Nephron (organoid): ENCODE data around the gene LRRFIP2.

Source experiments
- H3K27ac Mint-ChIP-seq, 3 experiments: 2 replicates each; pipeline ENCODE4 v1.8.0; 2020; ENCODE audit warnings: mixed read lengths in 3 of 3, mild to moderate bottlenecking in 2 of 3, moderate library complexity in 1 of 3
- H3K27me3 Mint-ChIP-seq: 2 replicates; pipeline ENCODE4 v1.8.0; 2021; ENCODE audit warnings: low read depth, mild to moderate bottlenecking, moderate library complexity, mixed read lengths
- H3K36me3 Mint-ChIP-seq: 2 replicates; pipeline ENCODE4 v1.8.0; 2020; ENCODE audit warnings: low read depth, mixed read lengths
- H3K4me1 Mint-ChIP-seq: 2 replicates; pipeline ENCODE4 v1.8.0; 2020; ENCODE audit warnings: mixed read lengths
- H3K4me3 Mint-ChIP-seq, 3 experiments: 2 replicates each; pipeline ENCODE4 v1.8.0; 2020; ENCODE audit warnings: mild to moderate bottlenecking in 3 of 3, mixed read lengths in 3 of 3, moderate library complexity in 2 of 3
- H3K9me3 Mint-ChIP-seq: 2 replicates; pipeline ENCODE4 v1.8.0; 2020; ENCODE audit warnings: mixed read lengths
- TF ChIP-seq, protein P1 (sequence below), 3 experiments: fragments of 200-600 bp; sonication (generic); IDR thresholded peaks; one replicate each; pipeline ENCODE4 v1.5.0; 2021; ENCODE audit warnings: antibody characterized with exemption in 3 of 3; ENCODE audit not compliant: unreplicated experiment in 3 of 3

LRRFIP2 gene

DNA sequence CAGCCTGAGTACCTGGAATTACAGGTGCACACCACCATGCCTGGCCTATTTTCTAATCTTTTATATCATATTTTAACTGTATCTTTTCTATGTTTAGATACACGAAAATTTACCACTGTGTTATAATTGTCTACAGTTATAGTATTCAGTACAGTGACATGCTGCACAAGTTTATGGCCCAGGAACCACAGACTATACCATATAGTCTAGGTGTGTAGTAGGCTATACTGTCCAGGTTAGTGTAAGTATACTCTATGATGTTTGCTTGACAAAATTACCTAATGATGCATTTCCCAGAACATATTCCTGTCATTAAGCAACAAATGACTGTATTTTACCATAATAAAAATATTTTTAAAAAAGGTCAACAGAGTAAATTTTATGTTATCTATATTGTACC lies 5.5 kb downstream of the LRRFIP2 start:
- TF ChIP-seq, protein P1, sequence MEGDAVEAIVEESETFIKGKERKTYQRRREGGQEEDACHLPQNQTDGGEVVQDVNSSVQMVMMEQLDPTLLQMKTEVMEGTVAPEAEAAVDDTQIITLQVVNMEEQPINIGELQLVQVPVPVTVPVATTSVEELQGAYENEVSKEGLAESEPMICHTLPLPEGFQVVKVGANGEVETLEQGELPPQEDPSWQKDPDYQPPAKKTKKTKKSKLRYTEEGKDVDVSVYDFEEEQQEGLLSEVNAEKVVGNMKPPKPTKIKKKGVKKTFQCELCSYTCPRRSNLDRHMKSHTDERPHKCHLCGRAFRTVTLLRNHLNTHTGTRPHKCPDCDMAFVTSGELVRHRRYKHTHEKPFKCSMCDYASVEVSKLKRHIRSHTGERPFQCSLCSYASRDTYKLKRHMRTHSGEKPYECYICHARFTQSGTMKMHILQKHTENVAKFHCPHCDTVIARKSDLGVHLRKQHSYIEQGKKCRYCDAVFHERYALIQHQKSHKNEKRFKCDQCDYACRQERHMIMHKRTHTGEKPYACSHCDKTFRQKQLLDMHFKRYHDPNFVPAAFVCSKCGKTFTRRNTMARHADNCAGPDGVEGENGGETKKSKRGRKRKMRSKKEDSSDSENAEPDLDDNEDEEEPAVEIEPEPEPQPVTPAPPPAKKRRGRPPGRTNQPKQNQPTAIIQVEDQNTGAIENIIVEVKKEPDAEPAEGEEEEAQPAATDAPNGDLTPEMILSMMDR (IDR thresholded peaks at IDR 0.05; ENCODE audit: unreplicated experiment in 3 of 3), result no peak
- Mint-ChIP-seq H3K4me3 (no peak overlapping the region), H3K27me3 (no peaks in the 10 kb centered on the region), H3K4me1 (peaks cover 6% of the 10 kb centered on the region), H3K36me3 (peaks cover 37% of the 10 kb centered on the region), H3K27ac (no peak overlapping the region), H3K9me3 (no peaks in the 10 kb centered on the region)

GRCh38 chr3:37163262-37164015 lies 10.9 kb downstream of the LRRFIP2 start:
- H3K27ac Mint-ChIP-seq, result no peak overlapping the region
- H3K4me3 Mint-ChIP-seq, result no peak overlapping the region
- no peaks in the 10 kb centered on the region for H3K27me3 Mint-ChIP-seq
- no peaks in the 10 kb centered on the region for H3K4me1 Mint-ChIP-seq
- TF ChIP-seq, protein P1 (IDR thresholded peaks at IDR 0.05; ENCODE audit: unreplicated experiment in 3 of 3), result no peak
- H3K9me3 Mint-ChIP-seq, result no peaks in the 10 kb centered on the region
- H3K36me3 Mint-ChIP-seq, result peaks cover 57% of the 10 kb centered on the region

GRCh38 chr3:37162501-37163245 lies 11.7 kb downstream of the LRRFIP2 start:
- no peak overlapping the region for H3K4me3 Mint-ChIP-seq
- no peaks in the 10 kb centered on the region for H3K27me3 Mint-ChIP-seq
- peaks cover 55% of the 10 kb centered on the region for H3K36me3 Mint-ChIP-seq
- H3K4me1 Mint-ChIP-seq, result no peaks in the 10 kb centered on the region
- H3K27ac Mint-ChIP-seq, result no peak overlapping the region
- H3K9me3 Mint-ChIP-seq, result no peaks in the 10 kb centered on the region
- TF ChIP-seq, protein P1 (IDR thresholded peaks at IDR 0.05; ENCODE audit: unreplicated experiment in 3 of 3), result no peak

GRCh38 chr3:37161351-37161750 lies 13.0 kb downstream of the LRRFIP2 start:
- Mint-ChIP-seq H3K9me3 (no peaks in the 10 kb centered on the region), H3K4me1 (no peaks in the 10 kb centered on the region), H3K4me3 (no peak overlapping the region), H3K27me3 (no peaks in the 10 kb centered on the region), H3K27ac (peak overlapping the region in 1 of 3 experiments; percentile 56), H3K36me3 (peaks cover 54% of the 10 kb centered on the region)
- TF ChIP-seq, protein P1 (IDR thresholded peaks at IDR 0.05; ENCODE audit: unreplicated experiment in 3 of 3), result no peak

DNA sequence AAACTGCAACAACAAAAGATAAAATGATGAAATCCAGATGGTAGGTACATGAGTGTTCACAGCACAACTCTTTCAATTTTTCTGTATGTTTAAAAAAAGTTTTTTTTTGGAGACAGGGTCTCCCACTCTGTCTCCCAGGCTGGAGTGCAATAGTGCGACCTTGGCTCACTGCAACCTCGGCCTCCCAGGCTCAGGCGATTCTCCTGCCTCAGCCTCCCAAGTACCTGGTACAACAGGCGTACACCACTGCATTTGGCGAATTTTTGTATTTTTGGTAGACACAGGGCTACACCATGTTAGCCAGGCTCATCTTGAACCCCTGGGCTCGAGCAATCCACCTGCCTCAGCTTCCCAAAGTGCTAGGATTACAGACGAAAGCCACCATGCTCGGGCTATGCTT lies 18.6 kb downstream of the LRRFIP2 start:
- H3K27me3 Mint-ChIP-seq, result no peaks in the 10 kb centered on the region
- H3K4me3 Mint-ChIP-seq, result no peak overlapping the region
- H3K27ac Mint-ChIP-seq, result no peak overlapping the region
- H3K9me3 Mint-ChIP-seq, result no peaks in the 10 kb centered on the region
- H3K4me1 Mint-ChIP-seq, result no peaks in the 10 kb centered on the region
- TF ChIP-seq, protein P1 (IDR thresholded peaks at IDR 0.05; ENCODE audit: unreplicated experiment in 3 of 3), result no peak
- peaks cover 49% of the 10 kb centered on the region for H3K36me3 Mint-ChIP-seq
